Activated CD8-positive, alpha-beta T cell treated with anti-CD3 and anti-CD28 coated beads, Interleukin-2, amount 10 ng/mL, durations not matched to agents 7 days and 5 days (primary cell): ENCODE data around the gene MTMR12. TPM values are rescaled to one million over a fixed set of nuclear protein-coding genes. Genes with fewer than 3 reads are reported as not detected.
"Not testable (repeated sequence)": the region's sequence is repeated elsewhere in the genome, so short reads cannot be mapped to it uniquely, and the experiment has no call there.

Experiments
- ATAC-seq: fragments of 150-1000 bp; cut with Tn5 transposase; one replicate; pipeline ENCODE4 v1.10.0; 2021; ENCODE audit warnings: moderate library complexity
- CTCF ChIA-PET: fragments of 350-600 bp; sonication (Branson Sonifier 250); formaldehyde crosslinking; loops from one replicate; lab custom pipeline; 2021; ENCODE audit warnings: antibody characterized with exemption; lab: Charles Lee
- POLR2A ChIA-PET: fragments of 350-600 bp; sonication (Branson Sonifier 250); formaldehyde crosslinking; loops from one replicate; lab custom pipeline; 2021; ENCODE audit warnings: antibody characterized with exemption; lab: Charles Lee
- DNase-seq: peaks from one replicate; pipeline ENCODE4 v3.0.0-alpha.2; 2020
- H3K27ac Mint-ChIP-seq: one replicate; pipeline ENCODE4 v1.8.0; 2021; ENCODE audit warnings: mild to moderate bottlenecking, mixed read lengths
- H3K27me3 Mint-ChIP-seq: one replicate; pipeline ENCODE4 v1.8.0; 2021; ENCODE audit warnings: low read depth, mixed read lengths
- H3K36me3 Mint-ChIP-seq: one replicate; pipeline ENCODE4 v1.8.0; 2021; ENCODE audit warnings: low read depth, mixed read lengths
- H3K4me1 Mint-ChIP-seq: one replicate; pipeline ENCODE4 v1.8.0; 2021; ENCODE audit warnings: low read depth, mixed read lengths
- H3K4me3 Mint-ChIP-seq: one replicate; pipeline ENCODE4 v1.8.0; 2021; ENCODE audit warnings: mild to moderate bottlenecking, mixed read lengths
- H3K9me3 Mint-ChIP-seq: one replicate; pipeline ENCODE4 v1.8.0; 2022; ENCODE audit warnings: mixed read lengths; ENCODE audit not compliant: insufficient read depth
- total RNA-seq, 2 experiments: library from RNA; stranded (reverse); gene quantifications; one replicate each; pipeline ENCODE4 v1.2.3, GENCODE V29; 2021

MTMR12 gene
- total RNA-seq, 2 experiments from 2014 or later = 23.9 to 29.4 TPM

GRCh38 chr5:32230356-32231099, 82.2 kb downstream of the MTMR12 start:
- H3K27me3 Mint-ChIP-seq = no peaks in the 10 kb centered on the region
- no peak overlapping the region for H3K27ac Mint-ChIP-seq
- ChIA-PET POLR2A (interaction anchor here (1.6 kb wide), 1 partner anchor 56 kb away, joined by 6 read pairs; the partner anchor contains the start of gene GOLPH3), CTCF (interaction anchor here (1.7 to 6.9 kb wide), 5 partner anchors 8 to 382 kb away, joined by 3 to 134 read pairs (median 8); no protein-coding TSS in a partner anchor)
- no peak overlapping the region for H3K4me3 Mint-ChIP-seq
- H3K4me1 Mint-ChIP-seq = peaks cover 6% of the 10 kb centered on the region
- DNase-seq (no peak), ATAC-seq (no peak)
- H3K36me3 Mint-ChIP-seq = peaks cover 28% of the 10 kb centered on the region
- H3K9me3 Mint-ChIP-seq = no peaks in the 10 kb centered on the region

- CTCF ChIA-PET = interaction anchor here (0.9 to 6.9 kb wide), 3 partner anchors 24 to 361 kb away, joined by 3 to 134 read pairs (median 3); no protein-coding TSS in a partner anchor
- Mint-ChIP-seq H3K27me3 (no peaks in the 10 kb centered on the region), H3K4me3 (no peak overlapping the region), H3K4me1 (peaks cover 6% of the 10 kb centered on the region), H3K9me3 (no peaks in the 10 kb centered on the region), H3K36me3 (peaks cover 26% of the 10 kb centered on the region), H3K27ac (no peak overlapping the region)
- ATAC-seq (no peak), DNase-seq (no peak)
- POLR2A ChIA-PET = interaction anchor here (1.6 kb wide), 1 partner anchor 55 kb away, joined by 6 read pairs; the partner anchor contains the start of gene GOLPH3
Observed at GRCh38 chr5:32229586-32229985, 83.2 kb downstream of the MTMR12 start.

GRCh38 chr5:32228816-32229215, 83.9 kb downstream of the MTMR12 start:
- no peak for ATAC-seq
- CTCF ChIA-PET = interaction anchor here (6.9 kb wide), 1 partner anchor 101 kb away, joined by 134 read pairs; no protein-coding TSS in a partner anchor

GRCh38 chr5:32225445-32225844, 87.3 kb downstream of the MTMR12 start:
- Mint-ChIP-seq H3K27ac (no peak overlapping the region), H3K4me3 (no peak overlapping the region), H3K27me3 (no peaks in the 10 kb centered on the region), H3K4me1 (no peaks in the 10 kb centered on the region), H3K36me3 (peaks cover 11% of the 10 kb centered on the region), H3K9me3 (no peaks in the 10 kb centered on the region)
- ChIA-PET POLR2A (no interaction called here), CTCF (no interaction called here)
- ATAC-seq (no peak), DNase-seq (no peak)

More at GRCh38 chr5:32228816-32229215, 83.9 kb downstream of the MTMR12 start:
- no peaks in the 10 kb centered on the region for H3K9me3 Mint-ChIP-seq
- H3K27ac Mint-ChIP-seq = no peak overlapping the region
- no peak overlapping the region for H3K4me3 Mint-ChIP-seq
- peaks cover 6% of the 10 kb centered on the region for H3K4me1 Mint-ChIP-seq
- H3K36me3 Mint-ChIP-seq = peaks cover 24% of the 10 kb centered on the region
- POLR2A ChIA-PET = no interaction called here
- no peak for DNase-seq
- H3K27me3 Mint-ChIP-seq = no peaks in the 10 kb centered on the region

GRCh38 chr5:32223972-32224609, 88.6 kb downstream of the MTMR12 start:
- H3K36me3 Mint-ChIP-seq = peaks cover 6% of the 10 kb centered on the region
- H3K27me3 Mint-ChIP-seq = no peaks in the 10 kb centered on the region
- H3K9me3 Mint-ChIP-seq = no peaks in the 10 kb centered on the region
- POLR2A ChIA-PET = no interaction called here
- H3K4me1 Mint-ChIP-seq = no peaks in the 10 kb centered on the region
- DNase-seq = no peak
- ATAC-seq = no peak
- CTCF ChIA-PET = no interaction called here
- H3K4me3 Mint-ChIP-seq = no peak overlapping the region
- no peak overlapping the region for H3K27ac Mint-ChIP-seq

GRCh38 chr5:32222723-32223470, 89.8 kb downstream of the MTMR12 start:
- Mint-ChIP-seq H3K36me3 (no peaks in the 10 kb centered on the region), H3K4me1 (no peaks in the 10 kb centered on the region), H3K27ac (no peak overlapping the region), H3K27me3 (no peaks in the 10 kb centered on the region), H3K4me3 (no peak overlapping the region), H3K9me3 (no peaks in the 10 kb centered on the region)
- DNase-seq (no peak), ATAC-seq (no peak)
- POLR2A ChIA-PET = no interaction called here
- CTCF ChIA-PET = interaction anchor here (0.6 to 1.2 kb wide), 2 partner anchors 9 to 17 kb away, joined by 4 to 8 read pairs; no protein-coding TSS in a partner anchor

- Mint-ChIP-seq H3K27ac (no peak overlapping the region), H3K9me3 (no peaks in the 10 kb centered on the region), H3K36me3 (no peaks in the 10 kb centered on the region), H3K4me1 (no peaks in the 10 kb centered on the region), H3K27me3 (no peaks in the 10 kb centered on the region), H3K4me3 (no peak overlapping the region)
- ChIA-PET POLR2A (no interaction called here), CTCF (interaction anchor here (0.8 kb wide), 1 partner anchor 111 kb away, joined by 3 read pairs; no protein-coding TSS in a partner anchor)
- DNase-seq = no peak
- no peak for ATAC-seq
Observed at GRCh38 chr5:32217886-32218396, 94.8 kb downstream of the MTMR12 start.

GRCh38 chr5:32214344-32214743, 98.4 kb downstream of the MTMR12 start:
- CTCF ChIA-PET, H3K4me1 Mint-ChIP-seq, H3K36me3 Mint-ChIP-seq, ATAC-seq, H3K27ac Mint-ChIP-seq, H3K27me3 Mint-ChIP-seq, DNase-seq, H3K9me3 Mint-ChIP-seq, POLR2A ChIA-PET, H3K4me3 Mint-ChIP-seq: not testable (repeated sequence)

GRCh38 chr5:32210151-32210550, 102.6 kb downstream of the MTMR12 start:
- Mint-ChIP-seq H3K27ac (peak overlapping the region; percentile 18), H3K27me3 (no peaks in the 10 kb centered on the region), H3K9me3 (no peaks in the 10 kb centered on the region), H3K4me3 (no peak overlapping the region), H3K4me1 (peaks cover 6% of the 10 kb centered on the region), H3K36me3 (no peaks in the 10 kb centered on the region)
- ChIA-PET CTCF (no interaction called here), POLR2A (no interaction called here)
- ATAC-seq = no peak
- no peak for DNase-seq

GRCh38 chr5:32208837-32209236, 103.9 kb downstream of the MTMR12 start:
- H3K36me3 Mint-ChIP-seq, H3K9me3 Mint-ChIP-seq, POLR2A ChIA-PET, DNase-seq, H3K27me3 Mint-ChIP-seq, ATAC-seq, H3K4me1 Mint-ChIP-seq, CTCF ChIA-PET, H3K4me3 Mint-ChIP-seq, H3K27ac Mint-ChIP-seq: not testable (repeated sequence)

- peaks cover 7% of the 10 kb centered on the region for H3K27me3 Mint-ChIP-seq
- no peak overlapping the region for H3K27ac Mint-ChIP-seq
- peaks cover 6% of the 10 kb centered on the region for H3K4me1 Mint-ChIP-seq
- ATAC-seq = no peak
- no peaks in the 10 kb centered on the region for H3K9me3 Mint-ChIP-seq
- ChIA-PET CTCF (no interaction called here), POLR2A (no interaction called here)
- no peak overlapping the region for H3K4me3 Mint-ChIP-seq
- DNase-seq = no peak
- no peaks in the 10 kb centered on the region for H3K36me3 Mint-ChIP-seq
Observed at GRCh38 chr5:32207355-32207634, 105.4 kb downstream of the MTMR12 start.
